Measurements from ENCODE around the gene PTPA.
"Not testable (repeated sequence)": the region's sequence is repeated elsewhere in the genome, so short reads cannot be mapped to it uniquely, and the experiment has no call there.

The PTPA gene

GRCh38 chr9:129126749-129127618 lies 15.8 kb downstream of the PTPA start:
- peaks cover 2% of the 10 kb centered on the region for H3K79me2 ChIP-seq (ENCODE audit: control insufficient read depth, insufficient read depth, low read length, unreplicated experiment)
- no peak overlapping the region for H2AFZ ChIP-seq (ENCODE audit: low read length, unreplicated experiment)
- no peaks in the 10 kb centered on the region for H3K27me3 ChIP-seq (ENCODE audit: insufficient read depth, low read length)
- peak overlapping the region; percentile 43; the same call in 1 of the 2 replicates for H3K27ac ChIP-seq (ENCODE audit: low read depth, low read length)
- no peak overlapping the region for H3K4me3 ChIP-seq (ENCODE audit: low read depth, low read length)
- H3K4me1 ChIP-seq (ENCODE audit: control insufficient read depth, insufficient read depth, low read length, unreplicated experiment) = peaks cover 23% of the 10 kb centered on the region
- peaks cover 23% of the 10 kb centered on the region for H3K36me3 ChIP-seq (ENCODE audit: insufficient read depth, low read length)

GRCh38 chr9:129128689-129129088 lies 17.5 kb downstream of the PTPA start:
- Histone ChIP-seq H3K36me3 (ENCODE audit: insufficient read depth, low read length) (peaks cover 20% of the 10 kb centered on the region), H3K27ac (ENCODE audit: low read depth, low read length) (no peak overlapping the region), H3K27me3 (ENCODE audit: insufficient read depth, low read length) (no peaks in the 10 kb centered on the region), H2AFZ (ENCODE audit: low read length, unreplicated experiment) (no peak overlapping the region), H3K4me1 (ENCODE audit: control insufficient read depth, insufficient read depth, low read length, unreplicated experiment) (peaks cover 23% of the 10 kb centered on the region), H3K79me2 (ENCODE audit: control insufficient read depth, insufficient read depth, low read length, unreplicated experiment) (peaks cover 2% of the 10 kb centered on the region), H3K4me3 (ENCODE audit: low read depth, low read length) (no peak overlapping the region)

GRCh38 chr9:129130271-129130670 lies 19.1 kb downstream of the PTPA start:
- not testable (repeated sequence) for H3K4me3 ChIP-seq (ENCODE audit: low read depth, low read length); H3K27ac ChIP-seq (ENCODE audit: low read depth, low read length); H2AFZ ChIP-seq (ENCODE audit: low read length, unreplicated experiment); H3K27me3 ChIP-seq (ENCODE audit: insufficient read depth, low read length); H3K79me2 ChIP-seq (ENCODE audit: control insufficient read depth, insufficient read depth, low read length, unreplicated experiment)
- peaks cover 13% of the 10 kb centered on the region for H3K4me1 ChIP-seq (ENCODE audit: control insufficient read depth, insufficient read depth, low read length, unreplicated experiment)
- H3K36me3 ChIP-seq (ENCODE audit: insufficient read depth, low read length) = peaks cover 17% of the 10 kb centered on the region

GRCh38 chr9:129130791-129131190 lies 19.6 kb downstream of the PTPA start:
- H3K36me3 ChIP-seq (ENCODE audit: insufficient read depth, low read length) = peaks cover 17% of the 10 kb centered on the region

GRCh38 chr9:129131300-129132145 lies 20.3 kb downstream of the PTPA start:
- Histone ChIP-seq H3K36me3 (ENCODE audit: insufficient read depth, low read length) (peaks cover 17% of the 10 kb centered on the region), H3K4me1 (ENCODE audit: control insufficient read depth, insufficient read depth, low read length, unreplicated experiment) (peaks cover 7% of the 10 kb centered on the region), H3K27ac (ENCODE audit: low read depth, low read length) (no peak overlapping the region), H2AFZ (ENCODE audit: low read length, unreplicated experiment) (no peak overlapping the region), H3K4me3 (ENCODE audit: low read depth, low read length) (no peak overlapping the region), H3K27me3 (ENCODE audit: insufficient read depth, low read length) (no peaks in the 10 kb centered on the region), H3K79me2 (ENCODE audit: control insufficient read depth, insufficient read depth, low read length, unreplicated experiment) (no peaks in the 10 kb centered on the region)

More at GRCh38 chr9:129130791-129131190, 19.6 kb downstream of the PTPA start:
- no peak overlapping the region for H2AFZ ChIP-seq (ENCODE audit: low read length, unreplicated experiment)
- H3K4me1 ChIP-seq (ENCODE audit: control insufficient read depth, insufficient read depth, low read length, unreplicated experiment) = peaks cover 12% of the 10 kb centered on the region
- H3K79me2 ChIP-seq (ENCODE audit: control insufficient read depth, insufficient read depth, low read length, unreplicated experiment) = peaks cover 2% of the 10 kb centered on the region
- no peak overlapping the region for H3K4me3 ChIP-seq (ENCODE audit: low read depth, low read length)
- no peaks in the 10 kb centered on the region for H3K27me3 ChIP-seq (ENCODE audit: insufficient read depth, low read length)
- no peak overlapping the region for H3K27ac ChIP-seq (ENCODE audit: low read depth, low read length)

GRCh38 chr9:129133082-129133481 lies 21.9 kb downstream of the PTPA start:
- H3K27me3 ChIP-seq (ENCODE audit: insufficient read depth, low read length) = no peaks in the 10 kb centered on the region
- no peak overlapping the region for H3K4me3 ChIP-seq (ENCODE audit: low read depth, low read length)
- peaks cover 2% of the 10 kb centered on the region for H3K4me1 ChIP-seq (ENCODE audit: control insufficient read depth, insufficient read depth, low read length, unreplicated experiment)
- peaks cover 14% of the 10 kb centered on the region for H3K36me3 ChIP-seq (ENCODE audit: insufficient read depth, low read length)
- no peak overlapping the region for H2AFZ ChIP-seq (ENCODE audit: low read length, unreplicated experiment)
- H3K27ac ChIP-seq (ENCODE audit: low read depth, low read length) = no peak overlapping the region
- no peaks in the 10 kb centered on the region for H3K79me2 ChIP-seq (ENCODE audit: control insufficient read depth, insufficient read depth, low read length, unreplicated experiment)

- Histone ChIP-seq H3K4me1 (ENCODE audit: control insufficient read depth, insufficient read depth, low read length, unreplicated experiment) (peaks cover 23% of the 10 kb centered on the region), H3K27ac (ENCODE audit: low read depth, low read length) (no peak overlapping the region), H3K79me2 (ENCODE audit: control insufficient read depth, insufficient read depth, low read length, unreplicated experiment) (no peaks in the 10 kb centered on the region), H3K4me3 (ENCODE audit: low read depth, low read length) (no peak overlapping the region), H3K27me3 (ENCODE audit: insufficient read depth, low read length) (no peaks in the 10 kb centered on the region), H2AFZ (ENCODE audit: low read length, unreplicated experiment) (no peak overlapping the region), H3K36me3 (ENCODE audit: insufficient read depth, low read length) (peaks cover 8% of the 10 kb centered on the region)
These were observed 24.3 kb downstream of the PTPA start for GRCh38 chr9:129135476-129135875.

- H3K36me3 ChIP-seq (ENCODE audit: insufficient read depth, low read length) = peaks cover 3% of the 10 kb centered on the region; the same call in 1 of the 2 replicates
- peaks cover 1% of the 10 kb centered on the region for H3K79me2 ChIP-seq (ENCODE audit: control insufficient read depth, insufficient read depth, low read length, unreplicated experiment)
- no peak overlapping the region for H3K4me3 ChIP-seq (ENCODE audit: low read depth, low read length)
- no peaks in the 10 kb centered on the region for H3K27me3 ChIP-seq (ENCODE audit: insufficient read depth, low read length)
- no peak overlapping the region for H3K27ac ChIP-seq (ENCODE audit: low read depth, low read length)
- peaks cover 34% of the 10 kb centered on the region for H3K4me1 ChIP-seq (ENCODE audit: control insufficient read depth, insufficient read depth, low read length, unreplicated experiment)
- H2AFZ ChIP-seq (ENCODE audit: low read length, unreplicated experiment) = no peak overlapping the region
These were observed 25.3 kb downstream of the PTPA start for GRCh38 chr9:129136446-129137035.

GRCh38 chr9:129137292-129138143 lies 26.3 kb downstream of the PTPA start:
- Histone ChIP-seq H3K79me2 (ENCODE audit: control insufficient read depth, insufficient read depth, low read length, unreplicated experiment) (peaks cover 9% of the 10 kb centered on the region), H3K27ac (ENCODE audit: low read depth, low read length) (peak overlapping the region; percentile 100), H2AFZ (ENCODE audit: low read length, unreplicated experiment) (no peak overlapping the region), H3K4me3 (ENCODE audit: low read depth, low read length) (no peak overlapping the region), H3K27me3 (ENCODE audit: insufficient read depth, low read length) (no peaks in the 10 kb centered on the region), H3K4me1 (ENCODE audit: control insufficient read depth, insufficient read depth, low read length, unreplicated experiment) (peaks cover 44% of the 10 kb centered on the region), H3K36me3 (ENCODE audit: insufficient read depth, low read length) (peaks cover 3% of the 10 kb centered on the region; the same call in 1 of the 2 replicates)

GRCh38 chr9:129138144-129138462 lies 26.9 kb downstream of the PTPA start:
- H3K27ac ChIP-seq (ENCODE audit: low read depth, low read length) = peak overlapping the region; percentile 100
- no peak overlapping the region for H2AFZ ChIP-seq (ENCODE audit: low read length, unreplicated experiment)
- H3K27me3 ChIP-seq (ENCODE audit: insufficient read depth, low read length) = no peaks in the 10 kb centered on the region
- H3K36me3 ChIP-seq (ENCODE audit: insufficient read depth, low read length) = peaks cover 3% of the 10 kb centered on the region; the same call in 1 of the 2 replicates
- no peak overlapping the region for H3K4me3 ChIP-seq (ENCODE audit: low read depth, low read length)
- H3K4me1 ChIP-seq (ENCODE audit: control insufficient read depth, insufficient read depth, low read length, unreplicated experiment) = peaks cover 49% of the 10 kb centered on the region
- H3K79me2 ChIP-seq (ENCODE audit: control insufficient read depth, insufficient read depth, low read length, unreplicated experiment) = peaks cover 11% of the 10 kb centered on the region
